GM19324 (cell line): ENCODE measurements around the gene KCNMA1.
"Not testable (repeated sequence)": the region's sequence is repeated elsewhere in the genome, so short reads cannot be mapped to it uniquely, and the experiment has no call there.

ENCODE experiments used
- ATAC-seq: cut with Tn5 transposase; IDR thresholded peaks from one replicate; pipeline ENCODE4 v1.9.1; 2021; ENCODE audit warnings: mild to moderate bottlenecking, moderate library complexity; ENCODE audit not compliant: unreplicated experiment, low FRiP score

The KCNMA1 gene

DNA sequence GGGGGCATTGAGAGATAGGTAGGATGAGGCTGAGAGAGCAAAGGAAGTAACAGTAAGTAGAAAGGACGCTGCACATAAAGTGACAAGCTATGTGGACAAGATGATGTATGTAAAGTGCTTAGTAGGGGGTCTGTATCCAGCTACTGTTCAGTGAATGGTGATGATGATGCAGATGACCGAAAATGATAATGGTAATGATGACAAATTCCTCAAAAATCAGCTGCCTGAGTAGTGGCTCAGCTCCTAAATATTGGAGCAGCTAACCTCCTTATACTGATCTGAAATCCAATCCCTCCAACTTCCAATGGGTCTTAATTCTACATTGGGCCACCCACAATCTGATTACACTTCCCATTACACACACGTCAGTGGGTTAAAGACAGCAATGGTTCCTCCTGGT lies 27.1 kb upstream of the KCNMA1 start:
- no peak for ATAC-seq

- no peak for ATAC-seq
Measured at GRCh38 chr10:77664008-77664407, 26.4 kb upstream of the KCNMA1 start.

DNA sequence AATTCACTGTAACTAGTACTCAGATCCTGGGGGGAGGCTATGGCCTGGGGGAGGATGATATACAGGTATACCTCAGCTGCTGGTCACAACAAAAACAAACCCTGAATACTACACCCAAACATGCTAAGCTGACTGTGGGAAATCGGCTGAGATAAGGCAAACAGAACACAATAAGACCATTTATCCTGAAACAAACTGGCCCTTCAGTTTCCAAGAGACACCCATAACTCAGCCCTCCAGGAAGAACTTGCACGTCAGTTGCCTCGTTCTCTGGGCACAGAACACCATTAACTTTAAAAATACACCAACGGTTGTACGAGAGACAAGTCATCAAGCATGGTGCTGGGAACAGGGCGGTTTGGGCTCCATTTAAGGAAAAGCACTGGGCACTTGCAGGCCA lies 24.1 kb upstream of the KCNMA1 start:
- ATAC-seq, result no peak

GRCh38 chr10:77661100-77661499 lies 23.5 kb upstream of the KCNMA1 start:
- ATAC-seq, result no peak

DNA sequence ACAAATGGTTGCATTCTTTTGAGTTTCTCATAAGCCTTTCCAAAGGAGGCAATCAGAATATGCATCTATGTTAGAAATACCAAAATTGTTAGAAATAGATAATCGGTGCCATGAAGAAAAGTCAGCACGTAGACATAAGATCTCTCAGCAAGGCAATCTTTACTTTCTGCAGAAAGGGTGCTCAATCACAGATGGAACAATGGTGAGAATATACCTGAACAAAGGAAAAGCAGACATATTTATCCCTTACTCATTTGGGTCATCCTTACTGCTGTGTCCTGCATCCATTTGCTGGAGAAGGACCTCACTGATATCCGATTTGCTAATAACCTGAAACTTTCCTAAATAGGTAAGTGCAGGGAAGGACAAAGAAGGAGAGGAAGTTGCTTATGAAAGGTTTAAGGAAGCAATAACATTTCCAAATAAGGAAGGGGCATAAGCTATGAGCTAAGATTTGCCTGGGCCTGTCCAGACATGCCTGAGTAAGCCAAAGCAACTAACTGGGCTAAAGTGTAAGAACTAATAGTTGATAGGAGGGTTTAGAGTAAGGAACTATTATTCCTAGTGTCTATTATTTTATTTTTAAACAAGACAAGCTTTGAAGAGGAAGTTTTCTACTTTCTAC lies 21.6 kb upstream of the KCNMA1 start:
- not testable (repeated sequence) for ATAC-seq

DNA sequence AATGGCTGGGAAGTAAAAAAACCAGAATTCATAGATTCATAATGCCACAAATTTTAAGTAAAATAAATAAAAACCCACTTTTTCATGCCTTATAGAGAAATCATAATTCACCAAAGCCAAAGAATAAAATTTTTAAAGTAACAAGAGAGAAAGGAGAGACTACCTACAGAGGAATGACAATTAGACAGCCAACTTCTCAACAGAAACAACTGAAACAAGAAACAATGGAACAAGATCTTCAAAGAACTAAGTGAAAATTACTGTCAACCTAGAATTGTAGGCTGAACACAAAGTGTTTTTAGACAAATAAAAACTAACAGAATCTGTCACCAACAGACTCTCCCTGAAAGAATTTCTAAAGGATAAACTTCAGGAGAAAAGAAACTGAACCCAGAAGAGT lies 15.6 kb upstream of the KCNMA1 start:
- no peak for ATAC-seq

DNA sequence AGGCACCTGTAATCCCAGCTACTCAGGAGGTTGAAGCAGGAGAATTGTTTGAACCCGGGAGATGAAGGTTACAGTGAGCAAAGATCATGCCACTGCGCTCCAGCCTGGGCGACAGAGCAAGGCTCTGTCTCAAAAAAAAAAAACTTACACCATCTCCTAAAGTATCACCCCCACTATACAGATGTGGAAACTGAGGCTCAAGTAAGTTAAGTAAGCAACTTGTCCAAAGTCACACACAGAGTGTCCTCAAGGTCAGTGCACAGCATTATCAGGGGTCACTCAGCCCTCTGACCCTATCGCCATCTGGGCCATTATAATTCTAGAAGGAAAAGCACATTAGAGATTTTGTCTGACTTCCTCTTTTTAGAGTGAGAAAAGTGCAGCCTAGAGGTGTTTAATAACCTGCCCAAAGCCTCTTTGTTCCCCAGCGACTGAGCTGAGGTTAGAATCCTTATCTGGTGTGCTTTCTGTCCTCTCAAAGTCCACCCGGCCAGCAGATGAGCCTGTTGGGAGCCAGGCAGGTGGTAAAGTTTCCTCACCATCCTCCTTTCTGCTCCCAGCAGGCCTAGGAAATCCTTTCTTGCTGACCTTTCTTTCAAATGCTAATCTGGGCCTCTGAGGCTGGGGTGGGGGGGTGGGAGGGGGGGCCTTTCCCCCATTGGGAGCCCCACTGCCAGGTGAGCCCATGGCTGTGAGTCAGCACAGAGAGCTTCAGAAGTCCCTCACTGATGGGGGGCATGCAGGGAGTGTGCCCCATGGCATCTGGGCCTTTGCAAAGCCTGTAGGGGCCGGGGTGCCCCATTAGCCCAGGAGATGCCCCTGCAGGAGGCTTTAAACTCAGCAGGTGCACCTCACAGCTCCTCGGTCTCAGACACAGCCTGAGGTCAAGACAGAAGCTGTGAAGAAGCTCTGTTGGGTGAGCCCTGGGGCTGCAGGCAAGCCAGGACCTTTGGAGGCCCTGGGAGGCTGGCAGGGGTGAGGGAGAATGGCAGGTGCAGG lies 12.0 kb upstream of the KCNMA1 start:
- ATAC-seq, result no peak

- no peak for ATAC-seq
Measured at GRCh38 chr10:77648472-77648871, 10.9 kb upstream of the KCNMA1 start.

GRCh38 chr10:77647543-77648293 lies 10.1 kb upstream of the KCNMA1 start:
- no peak for ATAC-seq

DNA sequence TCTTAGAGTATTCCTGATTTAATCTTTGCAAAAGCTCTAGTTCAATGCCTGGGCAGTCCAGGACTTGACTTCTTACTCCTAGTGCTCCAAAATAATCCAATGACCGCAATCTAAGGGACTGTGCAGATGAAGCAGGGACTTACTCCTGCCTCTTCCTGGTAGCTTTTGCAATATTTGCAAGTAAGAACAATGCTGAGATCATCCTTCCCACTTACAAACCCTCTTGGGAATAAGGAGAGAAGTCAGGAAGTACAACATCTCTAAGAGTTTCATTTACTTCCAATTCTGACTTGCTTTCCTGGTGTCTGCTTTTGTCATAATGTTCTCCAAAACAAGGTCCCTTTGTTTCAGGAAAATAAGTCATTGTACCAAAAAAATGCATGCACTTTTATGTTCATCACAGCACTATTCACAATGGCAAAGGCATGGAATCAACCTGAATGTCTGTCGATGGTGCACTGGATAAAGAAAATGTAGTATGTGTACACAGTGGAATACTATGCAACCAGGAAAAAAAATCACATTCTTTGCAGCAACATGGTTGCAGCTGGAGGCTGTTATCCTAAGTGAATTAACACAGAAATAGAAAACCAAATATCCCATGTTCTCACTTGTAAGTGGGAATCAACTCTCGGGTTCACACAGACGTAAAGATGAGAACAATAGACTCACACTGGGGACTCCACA lies 7.1 kb upstream of the KCNMA1 start:
- ATAC-seq, result no peak

DNA sequence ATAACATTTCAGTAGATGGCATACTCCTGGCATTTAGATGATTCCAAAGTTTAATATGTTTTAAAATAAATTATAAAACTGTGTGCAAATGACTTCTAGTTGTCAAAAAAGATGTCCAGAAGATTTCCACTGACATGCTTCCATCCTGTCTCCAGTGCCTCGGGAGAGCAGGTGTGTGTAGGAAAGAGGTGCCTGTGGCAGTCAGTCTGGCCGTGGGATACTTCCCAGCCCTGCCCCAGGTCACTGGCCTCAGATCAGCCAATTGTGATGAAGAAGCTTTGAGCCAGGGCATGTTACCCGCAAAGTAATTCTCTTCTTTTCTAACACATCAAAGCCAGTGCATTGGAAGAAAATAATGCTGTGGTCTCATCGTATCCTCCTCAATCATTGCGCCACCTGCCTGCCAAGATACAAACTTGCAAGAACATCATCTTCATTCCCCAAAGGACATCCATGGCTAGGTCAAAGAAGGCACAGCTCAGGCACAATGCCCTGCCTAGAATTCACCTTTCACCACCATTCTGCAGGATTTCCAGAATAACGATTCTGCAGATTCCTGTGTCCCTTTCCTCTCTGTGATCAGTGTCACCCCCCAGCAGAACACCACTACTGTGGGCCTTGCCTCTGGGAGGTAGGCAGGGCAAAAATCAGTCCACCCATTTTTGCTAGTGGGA lies 6.3 kb upstream of the KCNMA1 start:
- no peak for ATAC-seq

- ATAC-seq, result no peak
Measured at GRCh38 chr10:77641788-77642397, 4.3 kb upstream of the KCNMA1 start.

GRCh38 chr10:77641344-77641743 lies 3.7 kb upstream of the KCNMA1 start:
- ATAC-seq, result no peak

GRCh38 chr10:77640167-77640566 lies 2.6 kb upstream of the KCNMA1 start:
- ATAC-seq, result no peak

GRCh38 chr10:77639756-77640155 lies 2.1 kb upstream of the KCNMA1 start:
- ATAC-seq, result no peak

DNA sequence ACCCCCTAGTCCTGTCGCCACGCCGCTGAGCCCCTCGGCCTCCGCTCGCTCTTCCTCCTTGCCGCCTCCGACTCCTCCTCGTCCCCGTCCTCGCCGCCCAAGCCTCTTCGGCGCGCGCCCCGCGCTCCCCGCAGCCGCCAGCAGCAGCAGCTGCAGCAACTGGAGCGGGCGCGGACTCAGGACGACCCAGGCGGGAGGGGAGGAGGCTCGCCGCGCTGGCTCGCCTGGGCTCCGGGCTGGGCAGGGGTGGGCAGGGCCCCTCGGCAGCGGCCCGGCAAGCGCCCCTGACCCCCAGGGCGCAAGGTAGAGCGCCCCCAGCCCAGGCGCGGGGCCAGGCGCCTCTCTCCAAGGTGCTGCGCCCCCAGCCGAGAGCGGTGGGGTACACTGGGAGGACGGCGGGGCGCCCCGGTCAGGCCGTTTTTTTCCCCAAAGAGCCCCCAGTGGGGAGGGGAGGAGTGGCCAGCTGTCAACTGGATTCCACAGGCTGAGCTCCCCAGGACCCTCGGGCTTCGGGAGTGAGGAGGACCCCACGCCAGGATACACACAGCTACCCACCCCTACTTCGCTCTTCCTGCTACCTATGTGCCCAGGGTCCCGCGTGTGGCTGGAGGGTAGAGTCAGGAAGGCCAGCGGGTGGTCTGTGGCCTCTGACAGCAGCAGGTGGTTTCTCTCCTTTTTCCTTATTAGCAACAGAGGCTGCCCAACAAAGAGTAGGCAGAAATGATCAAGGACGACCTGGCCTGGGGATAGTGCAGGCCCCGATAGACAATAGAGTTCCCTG lies 903 bp upstream of the KCNMA1 start:
- ATAC-seq, result no peak

DNA sequence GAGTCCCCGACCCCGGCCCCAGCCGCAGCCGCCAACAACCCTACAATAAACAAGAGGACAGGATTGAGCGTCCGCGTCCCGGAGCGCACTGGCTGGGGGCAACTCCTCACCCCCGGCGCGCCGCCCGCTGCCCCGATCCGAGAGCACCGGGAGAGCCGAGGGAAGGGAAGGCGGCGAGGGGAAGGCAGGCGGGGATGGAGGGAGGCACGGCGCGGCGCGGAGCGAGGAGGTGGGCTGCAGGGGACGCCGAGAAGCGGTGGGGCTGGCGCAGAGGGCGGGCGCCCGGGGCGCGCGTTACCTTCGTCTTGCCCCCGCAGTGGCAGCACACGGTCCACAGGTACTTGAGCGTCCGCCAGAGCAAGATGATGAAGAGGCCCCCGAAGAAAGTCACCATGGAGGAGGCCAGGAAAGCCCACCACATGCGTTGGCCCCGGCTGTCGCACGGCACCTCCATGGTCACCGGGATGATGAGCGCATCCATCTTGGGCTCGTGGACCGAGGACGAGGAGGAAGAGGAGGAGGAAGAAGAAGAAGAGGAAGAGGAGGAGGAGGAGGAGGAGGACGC lies 559 bp downstream of the KCNMA1 start:
- no peak for ATAC-seq

DNA sequence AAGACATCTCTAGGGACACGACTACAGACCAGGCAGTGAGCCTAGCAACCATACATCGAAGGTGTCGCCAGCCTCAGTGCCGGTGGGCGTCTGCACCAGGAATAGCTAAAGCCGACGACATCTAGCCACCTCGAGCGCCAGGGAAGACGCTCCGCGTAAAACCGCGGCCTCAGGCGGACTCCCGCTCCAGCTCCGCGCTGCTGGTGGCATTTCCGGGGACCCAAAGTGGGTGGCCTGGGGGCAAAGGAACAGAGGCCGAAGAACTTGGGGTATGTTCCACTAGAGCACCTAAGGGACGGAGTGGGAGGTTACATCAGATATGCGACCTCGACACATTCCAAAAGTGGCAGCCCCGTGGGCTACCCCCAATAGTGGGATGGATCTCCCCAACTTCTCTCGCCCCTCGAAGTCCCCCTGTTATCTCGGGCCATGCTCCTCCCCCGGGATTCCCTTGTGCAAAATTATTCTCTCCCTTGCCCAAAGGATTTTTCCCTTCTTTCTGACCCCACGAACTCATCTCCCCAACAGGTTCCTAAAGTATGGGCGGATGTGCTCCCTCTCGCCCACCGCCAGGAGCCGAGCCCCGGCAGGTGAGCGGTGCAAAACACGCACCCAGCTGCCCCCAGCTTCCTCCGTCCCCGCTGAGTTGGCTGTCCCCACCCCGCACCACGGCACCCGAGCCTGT lies 1.2 kb downstream of the KCNMA1 start:
- ATAC-seq, result no peak
